GM12878 (cell line): ENCODE results near the gene PSORS1C2. TPM values are rescaled to one million over a fixed set of nuclear protein-coding genes. Genes with fewer than 3 reads are reported as not detected.

Experiments
- ATAC-seq: fragments of 200-7000 bp; cut with Tn5 transposase; 3 replicates; pipeline ENCODE4 v1.9.1; 2020; ENCODE audit warnings: mild to moderate bottlenecking, moderate library complexity
- BruUV-seq: library from RNA; stranded (reverse); fragments of 400-500 nt; replicated peaks from 2 replicates; lab custom pipeline; 2021; lab: Mats Ljungman, UMichigan
- CTCF ChIA-PET: fragments of 300-600 bp; sonication (Branson Sonifier 250); formaldehyde crosslinking; extraction: SDS; loops from one replicate; lab custom pipeline; 2021; ENCODE audit warnings: inconsistent platforms; lab: Yijun Ruan, JAX
- POLR2A ChIA-PET: fragments of 350-600 bp; formaldehyde crosslinking; extraction: SDS; loops from one replicate; lab custom pipeline; 2021; ENCODE audit warnings: inconsistent platforms; lab: Charles Lee
- RAD21 ChIA-PET: fragments of 300-600 bp; sonication (Branson Sonifier 250); formaldehyde crosslinking; loops from one replicate; lab custom pipeline; 2023; ENCODE audit warnings: antibody characterized with exemption; ENCODE audit not compliant: unreplicated experiment; lab: Charles Lee
- SMC1A ChIA-PET: fragments of 300-600 bp; sonication (Branson Sonifier 250); formaldehyde crosslinking; loops from one replicate; lab custom pipeline; 2023; ENCODE audit not compliant: unreplicated experiment, uncharacterized antibody; lab: Charles Lee
- DNase-seq: peaks from one replicate; pipeline ENCODE4 v3.0.0-alpha.2; 2011; ENCODE audit warnings: low read depth, low spot score
- FAIRE-seq: peaks from 3 replicates; lab custom pipeline; 2011; peaks lifted over from hg19 to GRCh38; lab: Jason Lieb, UNC
- H2AFZ ChIP-seq: 2 replicates; pipeline ENCODE4 v1.6.0; 2011; ENCODE audit warnings: low read depth, low read length, control low read depth; ENCODE audit not compliant: control insufficient read depth
- H3K27ac ChIP-seq: 2 replicates; pipeline ENCODE4 v1.5.1; 2011; ENCODE audit warnings: control low read depth; ENCODE audit not compliant: control insufficient read depth, insufficient read depth
- H3K27me3 ChIP-seq, 2 experiments: replicated peaks in 1 of 2; 2 replicates each; pipeline versions ENCODE4 v1.6.0 to v1.6.1; 2011; ENCODE audit warnings: low read length in 1 of 2; ENCODE audit not compliant: control insufficient read depth in 2 of 2, insufficient read depth in 2 of 2
- H3K36me3 ChIP-seq, 2 experiments: 2 replicates each; pipeline ENCODE4 v1.5.1; 2011; ENCODE audit warnings: low read length in 1 of 2; ENCODE audit not compliant: control insufficient read depth in 2 of 2, insufficient read depth in 2 of 2
- H3K4me1 ChIP-seq: 2 replicates; pipeline ENCODE4 v1.6.1; 2011; ENCODE audit warnings: mild to moderate bottlenecking, low read length, moderate library complexity, mixed read lengths; ENCODE audit not compliant: control insufficient read depth, insufficient read depth
- H3K4me2 ChIP-seq: 2 replicates; pipeline ENCODE4 v1.6.0; 2011; ENCODE audit warnings: control low read depth; ENCODE audit not compliant: control insufficient read depth, insufficient read depth
- H3K4me3 ChIP-seq: fragments of 200-600 bp; sonication (generic); 2 replicates; pipeline ENCODE4 v1.5.1; 2016
- H3K79me2 ChIP-seq: 2 replicates; pipeline ENCODE4 v1.6.0; 2011; ENCODE audit warnings: low read length; ENCODE audit not compliant: control insufficient read depth, insufficient read depth
- H3K9ac ChIP-seq: 2 replicates; pipeline ENCODE4 v1.8.0; 2011; ENCODE audit warnings: low read length, control low read depth, mixed read lengths; ENCODE audit not compliant: control insufficient read depth, insufficient read depth
- H3K9me3 ChIP-seq: replicated peaks from 3 replicates; pipeline ENCODE4 v1.5.1; 2011; ENCODE audit warnings: mild to moderate bottlenecking, low read length; ENCODE audit not compliant: control insufficient read depth, insufficient read depth
- H4K20me1 ChIP-seq: 2 replicates; pipeline ENCODE4 v1.6.0; 2011; ENCODE audit not compliant: control insufficient read depth, insufficient read depth
- ASH2L ChIP-seq: fragments of 300-600, 200-600 bp; sonication (generic); IDR thresholded peaks from 2 replicates; pipeline ENCODE4 v1.6.1; 2017; ENCODE audit warnings: low read depth, mild to moderate bottlenecking, borderline replicate concordance
- CBFB ChIP-seq: IDR thresholded peaks from 2 replicates; pipeline ENCODE4 v1.6.1; 2016; ENCODE audit warnings: antibody characterized with exemption, low read depth
- CEBPB ChIP-seq, 2 experiments: fragments of 150-350 bp in 1 of 2; IDR thresholded peaks; 2 replicates each; pipeline ENCODE4 v1.6.1; 2012 to 2014; ENCODE audit warnings: low read depth in 2 of 2, low read length in 2 of 2, borderline replicate concordance in 1 of 2, inconsistent platforms in 1 of 2
- ESRRA ChIP-seq: IDR thresholded peaks from 2 replicates; pipeline ENCODE4 v1.6.1; 2012; ENCODE audit warnings: mild to moderate bottlenecking, low read length, improper control_type of control experiment
- RBBP5 ChIP-seq: fragments of 200-600 bp; sonication (generic); conservative IDR thresholded peaks from 2 replicates; pipeline ENCODE4 v1.6.1; 2016
- SREBF1 ChIP-seq: IDR thresholded peaks from 2 replicates; pipeline ENCODE4 v1.6.1; 2012; ENCODE audit warnings: mild to moderate bottlenecking, low read length
- TARDBP ChIP-seq: IDR thresholded peaks from 2 replicates; pipeline ENCODE4 v1.6.1; 2016; ENCODE audit warnings: borderline replicate concordance
- TBL1XR1 ChIP-seq: IDR thresholded peaks from 2 replicates; pipeline ENCODE4 v1.6.1; 2012; ENCODE audit warnings: low read depth, low read length, improper control_type of control experiment
- ZNF274 ChIP-seq: IDR thresholded peaks from one replicate; pipeline ENCODE4 v1.8.0; 2011; ENCODE audit not compliant: insufficient read length, insufficient read depth
- ZNF622 ChIP-seq: fragments of 450-650 bp; IDR thresholded peaks from 2 replicates; pipeline ENCODE4 v1.6.1; 2017; ENCODE audit warnings: mild to moderate bottlenecking, inconsistent platforms
- WGBS: methylation state at CpG from one replicate; pipeline ENCODE4 v1.1.6; 2016; ENCODE audit warnings: low lambda C conversion rate; ENCODE audit not compliant: insufficient replicate concordance, insufficient coverage; ENCODE audit errors: missing lambda C conversion rate; 5-methylcytosine and 5-hydroxymethylcytosine counted together
- in situ Hi-C: fragments of 300-500 bp; cut with MboI; formaldehyde crosslinking; loops from 9 replicates; pipeline ENCODE4 v1.14.3; 2018; ENCODE audit warnings: mixed read lengths
- intact Hi-C: fragments of 100-400 bp; cut with micrococcal nuclease; formaldehyde crosslinking; loops from one replicate; pipeline ENCODE4 v1.14.2; 2022; ENCODE audit not compliant: unreplicated experiment
- polyA plus RNA-seq, 11 experiments: library from polyadenylated mRNA; depleted of rRNA in 4 of 11; unstranded in 6 of 11; stranded (reverse) in 5 of 11; fragments of >200 nt; fragmentation: Nextera tagmentation in 4 of 11; fragmentation: Illumina TruSeq in 1 of 11; extraction: Ambion mirVana in 4 of 11; extraction: Trizol in 1 of 11; gene quantifications; 1 replicate in 1 of 11; 2 replicates in 10 of 11; pipeline versions ENCODE4 v1.2.1 to v1.2.3, GENCODE V29; 2011 to 2016; ENCODE audit warnings: inconsistent platforms in 2 of 11, missing spikeins in 2 of 11, low read depth in 1 of 11
- total RNA-seq, 4 experiments: library from RNA; depleted of rRNA in 3 of 4; stranded (reverse); fragments of >200 nt in 3 of 4; fragmentation: Illumina TruSeq in 1 of 4; extraction: Trizol in 1 of 4; gene quantifications; 2 replicates each; pipeline versions ENCODE4 v1.2.1 to v1.2.3, GENCODE V29; 2013 to 2021
- TF ChIP-seq, protein P1 (sequence below): IDR thresholded peaks from 2 replicates; pipeline ENCODE4 v1.6.1; 2011; ENCODE audit warnings: low read depth, mild to moderate bottlenecking, low read length, moderate library complexity, borderline replicate concordance; ENCODE audit errors: extremely low read depth
- TF ChIP-seq, protein P2 (sequence below): fragments of 450-650 bp; formaldehyde crosslinking; IDR thresholded peaks from 2 replicates; pipeline ENCODE4 v1.5.0; 2022; ENCODE audit warnings: mild to moderate bottlenecking, missing genetic modification characterization

The PSORS1C2 gene
- total and polyA plus RNA-seq, 10 of the 15 experiments (the other 5 are each of a cell fraction or from before 2014, with no cell fraction given): not detected

DNA sequence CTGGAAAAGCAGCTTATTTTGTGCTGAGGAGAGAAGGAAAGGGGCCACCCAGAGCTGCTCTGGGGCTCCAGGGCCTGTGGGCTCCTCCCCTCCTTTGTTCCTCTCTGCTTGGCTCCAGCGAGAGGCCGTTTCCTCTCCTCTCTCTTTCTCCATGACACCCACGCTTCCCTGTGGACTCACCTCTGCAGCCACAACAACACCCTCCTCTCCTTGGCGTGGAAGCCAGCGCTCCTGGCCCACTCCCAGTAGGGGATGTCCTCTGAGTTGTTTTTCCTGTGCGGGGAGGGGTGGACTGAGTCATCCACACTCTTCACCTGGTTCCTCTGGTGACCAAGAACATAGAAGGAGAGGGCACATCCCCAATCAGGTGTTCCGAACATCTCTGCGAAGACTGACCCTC is 13.7 kb downstream of the PSORS1C2 start:
- RAD21 ChIA-PET: no interaction called here
- intact Hi-C loops: no loop called here
- no peaks in the 10 kb centered on the region; the same call in 1 of the 2 replicates for H3K4me1 ChIP-seq
- H3K9me3 ChIP-seq: no peaks in the 10 kb centered on the region
- no peak overlapping the region for H3K4me3 ChIP-seq
- in situ Hi-C loops: no loop called here
- no peak overlapping the region for H3K27ac ChIP-seq
- no TSS peak for BruUV-seq
- no peaks in the 10 kb centered on the region for H3K79me2 ChIP-seq
- no peak overlapping the region for H3K4me2 ChIP-seq
- ATAC-seq: no peak
- POLR2A ChIA-PET: interaction anchor here (0.6 kb wide), 1 partner anchor 338 kb away, joined by 3 read pairs; no protein-coding TSS in a partner anchor
- no peaks in the 10 kb centered on the region for H4K20me1 ChIP-seq
- DNase-seq: no peak
- no peak overlapping the region for H2AFZ ChIP-seq
- CTCF ChIA-PET: interaction anchor here (0.9 to 1.0 kb wide), 2 partner anchors 8 to 38 kb away, joined by 3 to 4 read pairs; no protein-coding TSS in a partner anchor
- TF ChIP-seq, protein P1, sequence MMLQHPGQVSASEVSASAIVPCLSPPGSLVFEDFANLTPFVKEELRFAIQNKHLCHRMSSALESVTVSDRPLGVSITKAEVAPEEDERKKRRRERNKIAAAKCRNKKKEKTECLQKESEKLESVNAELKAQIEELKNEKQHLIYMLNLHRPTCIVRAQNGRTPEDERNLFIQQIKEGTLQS: no peak
- TF ChIP-seq CEBPB (IDR thresholded peaks at IDR 0.05; ENCODE audit: borderline replicate concordance in 1 of 2, low read depth in 2 of 2, low read length in 2 of 2): no peak
- no peak for TF ChIP-seq RBBP5
- TF ChIP-seq, protein P2, sequence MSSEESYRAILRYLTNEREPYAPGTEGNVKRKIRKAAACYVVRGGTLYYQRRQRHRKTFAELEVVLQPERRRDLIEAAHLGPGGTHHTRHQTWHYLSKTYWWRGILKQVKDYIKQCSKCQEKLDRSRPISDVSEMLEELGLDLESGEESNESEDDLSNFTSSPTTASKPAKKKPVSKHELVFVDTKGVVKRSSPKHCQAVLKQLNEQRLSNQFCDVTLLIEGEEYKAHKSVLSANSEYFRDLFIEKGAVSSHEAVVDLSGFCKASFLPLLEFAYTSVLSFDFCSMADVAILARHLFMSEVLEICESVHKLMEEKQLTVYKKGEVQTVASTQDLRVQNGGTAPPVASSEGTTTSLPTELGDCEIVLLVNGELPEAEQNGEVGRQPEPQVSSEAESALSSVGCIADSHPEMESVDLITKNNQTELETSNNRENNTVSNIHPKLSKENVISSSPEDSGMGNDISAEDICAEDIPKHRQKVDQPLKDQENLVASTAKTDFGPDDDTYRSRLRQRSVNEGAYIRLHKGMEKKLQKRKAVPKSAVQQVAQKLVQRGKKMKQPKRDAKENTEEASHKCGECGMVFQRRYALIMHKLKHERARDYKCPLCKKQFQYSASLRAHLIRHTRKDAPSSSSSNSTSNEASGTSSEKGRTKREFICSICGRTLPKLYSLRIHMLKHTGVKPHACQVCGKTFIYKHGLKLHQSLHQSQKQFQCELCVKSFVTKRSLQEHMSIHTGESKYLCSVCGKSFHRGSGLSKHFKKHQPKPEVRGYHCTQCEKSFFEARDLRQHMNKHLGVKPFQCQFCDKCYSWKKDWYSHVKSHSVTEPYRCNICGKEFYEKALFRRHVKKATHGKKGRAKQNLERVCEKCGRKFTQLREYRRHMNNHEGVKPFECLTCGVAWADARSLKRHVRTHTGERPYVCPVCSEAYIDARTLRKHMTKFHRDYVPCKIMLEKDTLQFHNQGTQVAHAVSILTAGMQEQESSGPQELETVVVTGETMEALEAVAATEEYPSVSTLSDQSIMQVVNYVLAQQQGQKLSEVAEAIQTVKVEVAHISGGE: no peak
- no peak for TF ChIP-seq TBL1XR1
- no peak for TF ChIP-seq ESRRA
- no peak for TF ChIP-seq TARDBP
- no peak for TF ChIP-seq ZNF274
- TF ChIP-seq CBFB: no peak
- TF ChIP-seq ZNF622: no peak
- no peak for TF ChIP-seq ASH2L
- TF ChIP-seq SREBF1: no peak
- H3K36me3 ChIP-seq: no peaks in the 10 kb centered on the region
- H3K27me3 ChIP-seq: no peaks in the 10 kb centered on the region; a peak in 4 of 4 replicates
- FAIRE-seq: no peak
- H3K9ac ChIP-seq: no peak overlapping the region
- SMC1A ChIA-PET: no interaction called here
- WGBS: 38% methylated on average over 8 of the region's 8 CpGs
